GM12878 (cell line): ENCODE results near the gene STK11. TPM values are rescaled to one million over a fixed set of nuclear protein-coding genes. Genes with fewer than 3 reads are reported as not detected.

Experiments used
- ATAC-seq: fragments of 200-7000 bp; cut with Tn5 transposase; 3 replicates; pipeline ENCODE4 v1.9.1; 2020; ENCODE audit warnings: mild to moderate bottlenecking, moderate library complexity
- BruUV-seq: library from RNA; stranded (reverse); fragments of 400-500 nt; replicated peaks from 2 replicates; lab custom pipeline; 2021; lab: Mats Ljungman, UMichigan
- CTCF ChIA-PET: fragments of 300-600 bp; sonication (Branson Sonifier 250); formaldehyde crosslinking; extraction: SDS; loops from one replicate; lab custom pipeline; 2021; ENCODE audit warnings: inconsistent platforms; lab: Yijun Ruan, JAX
- POLR2A ChIA-PET: fragments of 350-600 bp; formaldehyde crosslinking; extraction: SDS; loops from one replicate; lab custom pipeline; 2021; ENCODE audit warnings: inconsistent platforms; lab: Charles Lee
- RAD21 ChIA-PET: fragments of 300-600 bp; sonication (Branson Sonifier 250); formaldehyde crosslinking; loops from one replicate; lab custom pipeline; 2023; ENCODE audit warnings: antibody characterized with exemption; ENCODE audit not compliant: unreplicated experiment; lab: Charles Lee
- SMC1A ChIA-PET: fragments of 300-600 bp; sonication (Branson Sonifier 250); formaldehyde crosslinking; loops from one replicate; lab custom pipeline; 2023; ENCODE audit not compliant: unreplicated experiment, uncharacterized antibody; lab: Charles Lee
- DNase-seq: peaks from one replicate; pipeline ENCODE4 v3.0.0-alpha.2; 2011; ENCODE audit warnings: low read depth, low spot score
- FAIRE-seq: peaks from 3 replicates; lab custom pipeline; 2011; peaks lifted over from hg19 to GRCh38; lab: Jason Lieb, UNC
- H2AFZ ChIP-seq: 2 replicates; pipeline ENCODE4 v1.6.0; 2011; ENCODE audit warnings: low read depth, low read length, control low read depth; ENCODE audit not compliant: control insufficient read depth
- H3K27ac ChIP-seq: 2 replicates; pipeline ENCODE4 v1.5.1; 2011; ENCODE audit warnings: control low read depth; ENCODE audit not compliant: control insufficient read depth, insufficient read depth
- H3K27me3 ChIP-seq, 2 experiments: replicated peaks in 1 of 2; 2 replicates each; pipeline versions ENCODE4 v1.6.0 to v1.6.1; 2011; ENCODE audit warnings: low read length in 1 of 2; ENCODE audit not compliant: control insufficient read depth in 2 of 2, insufficient read depth in 2 of 2
- H3K36me3 ChIP-seq, 2 experiments: 2 replicates each; pipeline ENCODE4 v1.5.1; 2011; ENCODE audit warnings: low read length in 1 of 2; ENCODE audit not compliant: control insufficient read depth in 2 of 2, insufficient read depth in 2 of 2
- H3K4me1 ChIP-seq: 2 replicates; pipeline ENCODE4 v1.6.1; 2011; ENCODE audit warnings: mild to moderate bottlenecking, low read length, moderate library complexity, mixed read lengths; ENCODE audit not compliant: control insufficient read depth, insufficient read depth
- H3K4me2 ChIP-seq: 2 replicates; pipeline ENCODE4 v1.6.0; 2011; ENCODE audit warnings: control low read depth; ENCODE audit not compliant: control insufficient read depth, insufficient read depth
- H3K4me3 ChIP-seq: fragments of 200-600 bp; sonication (generic); 2 replicates; pipeline ENCODE4 v1.5.1; 2016
- H3K79me2 ChIP-seq: 2 replicates; pipeline ENCODE4 v1.6.0; 2011; ENCODE audit warnings: low read length; ENCODE audit not compliant: control insufficient read depth, insufficient read depth
- H3K9ac ChIP-seq: 2 replicates; pipeline ENCODE4 v1.8.0; 2011; ENCODE audit warnings: low read length, control low read depth, mixed read lengths; ENCODE audit not compliant: control insufficient read depth, insufficient read depth
- H3K9me3 ChIP-seq: replicated peaks from 3 replicates; pipeline ENCODE4 v1.5.1; 2011; ENCODE audit warnings: mild to moderate bottlenecking, low read length; ENCODE audit not compliant: control insufficient read depth, insufficient read depth
- H4K20me1 ChIP-seq: 2 replicates; pipeline ENCODE4 v1.6.0; 2011; ENCODE audit not compliant: control insufficient read depth, insufficient read depth
- DPF2 ChIP-seq: fragments of 450-650 bp; IDR thresholded peaks from 2 replicates; pipeline ENCODE4 v1.6.1; 2017; ENCODE audit warnings: mild to moderate bottlenecking
- MTA2 ChIP-seq: fragments of 450-650 bp; IDR thresholded peaks from 2 replicates; pipeline ENCODE4 v1.6.1; 2016; ENCODE audit warnings: low read depth, mild to moderate bottlenecking, moderate library complexity
- MYC ChIP-seq: IDR thresholded peaks from 2 replicates; pipeline ENCODE4 v1.6.1; 2011; ENCODE audit warnings: mild to moderate bottlenecking, low read length, moderate library complexity, inconsistent platforms; ENCODE audit not compliant: insufficient read depth, insufficient replicate concordance, insufficient read length, severe bottlenecking
- PAX5 ChIP-seq: IDR thresholded peaks from 2 replicates; pipeline ENCODE4 v1.6.1; 2011; ENCODE audit warnings: low read depth, low read length, borderline replicate concordance
- RAD21 ChIP-seq: IDR thresholded peaks from 2 replicates; pipeline ENCODE4 v1.6.1; 2011; ENCODE audit warnings: mild to moderate bottlenecking, low read depth, low read length, moderate library complexity; ENCODE audit not compliant: insufficient read depth
- RBBP5 ChIP-seq: fragments of 200-600 bp; sonication (generic); conservative IDR thresholded peaks from 2 replicates; pipeline ENCODE4 v1.6.1; 2016
- TCF3 ChIP-seq: IDR thresholded peaks from 2 replicates; pipeline ENCODE4 v1.6.1; 2012; ENCODE audit warnings: low read depth, mild to moderate bottlenecking, low read length, borderline replicate concordance; ENCODE audit not compliant: insufficient read depth
- WGBS: methylation state at CpG from one replicate; pipeline ENCODE4 v1.1.6; 2016; ENCODE audit warnings: low lambda C conversion rate; ENCODE audit not compliant: insufficient replicate concordance, insufficient coverage; ENCODE audit errors: missing lambda C conversion rate; 5-methylcytosine and 5-hydroxymethylcytosine counted together
- in situ Hi-C: fragments of 300-500 bp; cut with MboI; formaldehyde crosslinking; loops from 9 replicates; pipeline ENCODE4 v1.14.3; 2018; ENCODE audit warnings: mixed read lengths
- intact Hi-C: fragments of 100-400 bp; cut with micrococcal nuclease; formaldehyde crosslinking; loops from one replicate; pipeline ENCODE4 v1.14.2; 2022; ENCODE audit not compliant: unreplicated experiment
- polyA plus RNA-seq, 11 experiments: library from polyadenylated mRNA; depleted of rRNA in 4 of 11; unstranded in 6 of 11; stranded (reverse) in 5 of 11; fragments of >200 nt; fragmentation: Nextera tagmentation in 4 of 11; fragmentation: Illumina TruSeq in 1 of 11; extraction: Ambion mirVana in 4 of 11; extraction: Trizol in 1 of 11; gene quantifications; 1 replicate in 1 of 11; 2 replicates in 10 of 11; pipeline versions ENCODE4 v1.2.1 to v1.2.3, GENCODE V29; 2011 to 2016; ENCODE audit warnings: inconsistent platforms in 2 of 11, missing spikeins in 2 of 11, low read depth in 1 of 11
- total RNA-seq, 4 experiments: library from RNA; depleted of rRNA in 3 of 4; stranded (reverse); fragments of >200 nt in 3 of 4; fragmentation: Illumina TruSeq in 1 of 4; extraction: Trizol in 1 of 4; gene quantifications; 2 replicates each; pipeline versions ENCODE4 v1.2.1 to v1.2.3, GENCODE V29; 2013 to 2021
- TF ChIP-seq, protein P1 (sequence below): IDR thresholded peaks from 2 replicates; pipeline ENCODE4 v1.6.1; 2012; ENCODE audit warnings: low read length, inconsistent platforms

The STK11 gene
- total and polyA plus RNA-seq, 10 of the 15 experiments (the other 5 are each of a cell fraction or from before 2014, with no cell fraction given): 0.33 to 71.0 (median 23.8) TPM

DNA sequence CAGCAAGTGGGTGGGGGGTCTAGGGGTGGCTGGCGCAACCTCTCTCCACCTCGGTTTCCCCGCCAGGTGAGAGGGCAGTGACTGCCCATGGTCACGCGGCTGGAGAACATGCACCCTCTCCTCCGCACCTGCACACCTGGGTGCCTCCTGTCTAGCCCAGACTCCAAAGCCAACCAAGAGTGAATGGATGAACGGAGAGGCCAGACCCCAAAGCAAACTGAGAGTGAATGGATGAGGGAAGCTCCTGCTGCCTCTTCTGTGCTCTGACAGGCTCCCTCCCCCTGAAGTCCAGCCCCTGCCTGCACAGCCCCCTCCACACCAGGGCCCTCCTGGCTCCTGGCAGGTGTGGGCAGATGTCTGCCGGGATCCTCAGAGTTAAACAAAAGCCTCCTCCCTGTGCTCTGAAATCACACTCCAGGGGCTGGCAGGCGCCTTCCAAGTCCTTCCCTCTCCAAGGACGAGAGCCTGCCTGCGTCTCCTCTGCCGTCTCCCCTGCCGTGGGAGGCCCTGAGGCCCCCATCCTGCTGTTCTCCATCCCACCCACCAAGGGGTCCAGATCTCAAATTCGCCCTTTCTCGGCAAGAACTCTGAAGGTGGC is 33.7 kb upstream of the STK11 start:
- peak overlapping the region; percentile 95; the same call in 1 of the 2 replicates for H3K4me3 ChIP-seq
- no peaks in the 10 kb centered on the region for H3K27me3 ChIP-seq
- no TSS peak for BruUV-seq
- FAIRE-seq: no peak
- peaks cover 51% of the 10 kb centered on the region for H3K79me2 ChIP-seq
- WGBS: 86% methylated on average over 15 of the region's 15 CpGs
- peaks cover 1% of the 10 kb centered on the region; the same call in 1 of the 3 replicates for H3K9me3 ChIP-seq
- ChIA-PET CTCF (no interaction called here), SMC1A (no interaction called here), POLR2A (no interaction called here)
- no peaks in the 10 kb centered on the region for H4K20me1 ChIP-seq
- TF ChIP-seq RAD21 (no peak), RBBP5 (no peak), DPF2 (no peak), TCF3 (no peak), PAX5 (no peak), MYC (no peak), MTA2 (no peak)
- TF ChIP-seq, protein P1, sequence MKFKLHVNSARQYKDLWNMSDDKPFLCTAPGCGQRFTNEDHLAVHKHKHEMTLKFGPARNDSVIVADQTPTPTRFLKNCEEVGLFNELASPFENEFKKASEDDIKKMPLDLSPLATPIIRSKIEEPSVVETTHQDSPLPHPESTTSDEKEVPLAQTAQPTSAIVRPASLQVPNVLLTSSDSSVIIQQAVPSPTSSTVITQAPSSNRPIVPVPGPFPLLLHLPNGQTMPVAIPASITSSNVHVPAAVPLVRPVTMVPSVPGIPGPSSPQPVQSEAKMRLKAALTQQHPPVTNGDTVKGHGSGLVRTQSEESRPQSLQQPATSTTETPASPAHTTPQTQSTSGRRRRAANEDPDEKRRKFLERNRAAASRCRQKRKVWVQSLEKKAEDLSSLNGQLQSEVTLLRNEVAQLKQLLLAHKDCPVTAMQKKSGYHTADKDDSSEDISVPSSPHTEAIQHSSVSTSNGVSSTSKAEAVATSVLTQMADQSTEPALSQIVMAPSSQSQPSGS: no peak
- TF ChIP-seq, all 136 proteins: peak for 0
- DNase-seq (no peak), ATAC-seq (no peak)
- H3K4me1 ChIP-seq: peaks cover 16% of the 10 kb centered on the region
- intact Hi-C loops (loop anchor here (5.0 kb wide), 1 partner anchor 40 kb away; no protein-coding TSS in a partner anchor), in situ Hi-C loops (no loop called here)
- no peak overlapping the region for H3K9ac ChIP-seq
- H3K27ac ChIP-seq: no peak overlapping the region
- H3K36me3 ChIP-seq: peaks cover 1 to 5% of the 10 kb centered on the region in 2 experiments; a peak in 3 of 4 replicates
- no peak overlapping the region for H2AFZ ChIP-seq
- H3K4me2 ChIP-seq: peak overlapping the region; percentile 85; the same call in 1 of the 2 replicates
- RAD21 ChIA-PET: no interaction called here
